Prostate gland (tissue), 2 donors: Measurements from ENCODE around the gene LAX1.

Experiments used
- CTCF ChIP-seq, 4 experiments: fragments of 200-600 bp in 2 of 4; fragments of 450-650 bp in 2 of 4; sonication (generic) in 2 of 4; IDR thresholded peaks; 1 replicate in 3 of 4; 2 replicates in 1 of 4; pipeline ENCODE4 v1.5.1; 2016 to 2019; ENCODE audit warnings: antibody characterized with exemption in 4 of 4, mild to moderate bottlenecking in 2 of 4, moderate library complexity in 2 of 4
- POLR2A ChIP-seq: fragments of 450-650 bp; IDR thresholded peaks from one replicate; pipeline ENCODE4 v1.6.1; 2016; ENCODE audit warnings: antibody characterized with exemption, mild to moderate bottlenecking

DNA sequence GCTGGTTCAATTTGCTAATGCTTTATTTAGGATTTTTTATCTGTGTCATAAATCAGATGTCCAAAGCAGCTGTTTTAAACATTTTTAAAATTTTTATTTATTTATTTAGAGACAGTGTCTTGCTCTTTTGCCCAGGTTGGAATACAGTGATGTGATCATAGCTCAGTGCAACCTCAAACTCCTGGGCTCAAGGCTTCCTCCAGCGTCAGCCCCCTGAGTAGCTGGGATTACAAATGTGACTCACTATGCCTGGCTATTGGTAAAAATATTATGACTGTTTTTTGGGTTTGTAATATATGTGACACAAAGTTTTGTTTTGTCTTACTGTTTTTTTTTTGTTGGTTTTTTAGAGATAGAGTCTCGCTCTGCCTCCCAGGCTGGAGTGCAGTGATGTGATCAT, 42.2 kb downstream of the LAX1 start:
- TF ChIP-seq POLR2A = no peak
- TF ChIP-seq CTCF (IDR thresholded peaks at IDR 0.05) = no peak
